K562 (cell line): Measurements from ENCODE around the gene NDFIP1. TPM values are rescaled to one million over a fixed set of nuclear protein-coding genes. Genes with fewer than 3 reads are reported as not detected.

Experiments
- ATAC-seq: fragments of 200-7000 bp; cut with Tn5 transposase; 3 replicates; pipeline ENCODE4 v1.9.1; 2020; ENCODE audit warnings: moderate library complexity
- BruUV-seq: library from RNA; stranded (reverse); fragments of 400-500 nt; replicated peaks from 2 replicates; lab custom pipeline; 2021; lab: Mats Ljungman, UMichigan
- CTCF ChIA-PET: fragments of 300-600 bp; formaldehyde crosslinking; extraction: SDS; loops from one replicate; lab custom pipeline; 2021; ENCODE audit warnings: low intra/inter-chr PET ratio; lab: Yijun Ruan, JAX
- POLR2A ChIA-PET: fragments of 300-600, 350-650 bp; sonication (Branson Sonifier 250); formaldehyde crosslinking; extraction: SDS; loops from one replicate; lab custom pipeline; 2021; ENCODE audit warnings: antibody characterized with exemption, inconsistent platforms; lab: Yijun Ruan, JAX
- DNase-seq, 4 experiments: peaks; one replicate each; pipeline versions ENCODE4 v3.0.0 to v3.0.0-alpha.2; 2011 to 2018; ENCODE audit warnings: low spot score in 3 of 4, mixed read lengths in 3 of 4; ENCODE audit errors: extremely low read depth in 1 of 4
- FAIRE-seq: peaks from 2 replicates; lab custom pipeline; 2011; peaks lifted over from hg19 to GRCh38; lab: Jason Lieb, UNC
- H2AFZ ChIP-seq: 2 replicates; pipeline ENCODE4 v1.6.0; 2011; ENCODE audit warnings: low read depth, low read length, control low read depth, inconsistent platforms
- H3K27ac ChIP-seq: fragments of 200-600 bp; 3 replicates; pipeline ENCODE4 v1.8.0; 2011; ENCODE audit warnings: low read depth, mild to moderate bottlenecking, control low read depth, inconsistent platforms, low read length, moderate library complexity, mixed read lengths; ENCODE audit errors: extremely low read depth
- H3K27me3 ChIP-seq, 2 experiments: fragments of 300-600 bp in 1 of 2; 2 replicates in 1 of 2; 3 replicates in 1 of 2; pipeline versions ENCODE4 v1.6.0 to v1.8.0; 2011; ENCODE audit warnings: inconsistent platforms in 2 of 2, low read length in 2 of 2, mild to moderate bottlenecking in 1 of 2, mixed read lengths in 1 of 2, moderate library complexity in 1 of 2; ENCODE audit not compliant: control insufficient read depth in 2 of 2, insufficient read depth in 2 of 2
- H3K36me3 ChIP-seq: fragments of 300-600 bp; 3 replicates; pipeline ENCODE4 v1.8.0; 2011; ENCODE audit warnings: mild to moderate bottlenecking, low read length, inconsistent platforms; ENCODE audit not compliant: control insufficient read depth, insufficient read depth
- H3K4me1 ChIP-seq, 2 experiments: fragments of 200-600 bp in 1 of 2; replicated peaks in 1 of 2; 2 replicates in 1 of 2; 3 replicates in 1 of 2; pipeline versions ENCODE4 v1.5.1 to v1.8.0; 2011; ENCODE audit warnings: inconsistent platforms in 2 of 2, low read length in 2 of 2, mild to moderate bottlenecking in 1 of 2, mixed read lengths in 1 of 2, moderate library complexity in 1 of 2; ENCODE audit not compliant: control insufficient read depth in 2 of 2, insufficient read depth in 2 of 2
- H3K4me2 ChIP-seq: 2 replicates; pipeline ENCODE4 v1.6.1; 2011; ENCODE audit warnings: low read length, control low read depth, inconsistent platforms, mixed read lengths; ENCODE audit not compliant: insufficient read depth
- H3K4me3 ChIP-seq: fragments of 200-600 bp; sonication (generic), shearing (Covaris generic); 2 replicates; pipeline ENCODE4 v1.5.1; 2016; ENCODE audit warnings: control low read depth, inconsistent platforms
- H3K79me2 ChIP-seq: fragments of 200-600 bp; 3 replicates; pipeline ENCODE4 v1.8.0; 2011; ENCODE audit warnings: low read length, inconsistent platforms; ENCODE audit not compliant: control insufficient read depth, insufficient read depth
- H3K9ac ChIP-seq, 2 experiments: 2 replicates each; pipeline versions ENCODE4 v1.6.0 to v1.6.1; 2011; ENCODE audit warnings: low read depth in 2 of 2, low read length in 2 of 2, control low read depth in 1 of 2, inconsistent platforms in 1 of 2, mild to moderate bottlenecking in 1 of 2, mixed read lengths in 1 of 2; ENCODE audit not compliant: insufficient read depth in 1 of 2
- H3K9me1 ChIP-seq: one replicate; pipeline ENCODE4 v1.6.0; 2011; ENCODE audit warnings: inconsistent platforms, mild to moderate bottlenecking, low read length, moderate library complexity; ENCODE audit not compliant: control insufficient read depth, insufficient read depth
- H3K9me3 ChIP-seq: replicated peaks from 2 replicates; pipeline ENCODE4 v1.5.1; 2011; ENCODE audit warnings: low read depth, low read length, inconsistent platforms; ENCODE audit not compliant: control insufficient read depth, insufficient read depth
- H4K20me1 ChIP-seq: replicated peaks from 2 replicates; pipeline ENCODE4 v1.6.1; 2011; ENCODE audit warnings: low read length, inconsistent platforms, mixed read lengths; ENCODE audit not compliant: control insufficient read depth, insufficient read depth
- ATF2 ChIP-seq: sonication (generic); formaldehyde crosslinking; IDR thresholded peaks from 2 replicates; pipeline ENCODE4 v1.8.1; 2022; ENCODE audit warnings: missing genetic modification reagents
- ATF3 ChIP-seq, 2 experiments: fragments of 450-650 bp in 1 of 2; sonication (generic) in 1 of 2; formaldehyde crosslinking in 1 of 2; IDR thresholded peaks in 1 of 2; conservative IDR thresholded peaks in 1 of 2; 2 replicates each; pipeline versions ENCODE4 v1.6.1 to v1.8.1; 2016 to 2023; ENCODE audit warnings: mild to moderate bottlenecking in 2 of 2, moderate library complexity in 2 of 2, inconsistent platforms in 1 of 2, missing genetic modification reagents in 1 of 2
- DLX4 ChIP-seq: fragments of 250-450 bp; sonication (Bioruptor Pico); IDR thresholded peaks from 2 replicates; pipeline ENCODE4 v1.6.1; 2021; ENCODE audit warnings: mild to moderate bottlenecking
- DNMT1 ChIP-seq: fragments of 450-650 bp; IDR thresholded peaks from 2 replicates; pipeline ENCODE4 v1.6.1; 2016; ENCODE audit warnings: antibody characterized with exemption, mild to moderate bottlenecking
- FOXP1 ChIP-seq: sonication (generic); formaldehyde crosslinking; IDR thresholded peaks from 2 replicates; pipeline ENCODE4 v1.8.0; 2022; ENCODE audit warnings: mild to moderate bottlenecking, missing genetic modification reagents
- MCM7 ChIP-seq, 2 experiments: fragments of 450-650 bp; IDR thresholded peaks; 2 replicates each; pipeline ENCODE4 v1.6.1; 2016 to 2018
- POLR3A ChIP-seq: IDR thresholded peaks from 2 replicates; pipeline ENCODE4 v1.6.1; 2011; ENCODE audit warnings: borderline replicate concordance, mild to moderate bottlenecking, moderate library complexity; ENCODE audit not compliant: insufficient read length, insufficient read depth; ENCODE audit errors: extremely low read depth
- RBM34 ChIP-seq: fragments of 200-400 bp; formaldehyde crosslinking; IDR thresholded peaks from 2 replicates; pipeline ENCODE4 v1.6.1; 2018; ENCODE audit warnings: low read length, borderline replicate concordance; ENCODE audit not compliant: insufficient read depth
- SIX5 ChIP-seq, 2 experiments: IDR thresholded peaks; 2 replicates each; pipeline ENCODE4 v1.6.1; 2011; ENCODE audit warnings: low read length in 2 of 2, borderline replicate concordance in 1 of 2, low read depth in 1 of 2, mild to moderate bottlenecking in 1 of 2, moderate library complexity in 1 of 2; ENCODE audit not compliant: insufficient read depth in 1 of 2
- SMARCA5 ChIP-seq: fragments of 450-650 bp; IDR thresholded peaks from 2 replicates; pipeline ENCODE4 v1.6.1; 2016
- ZNF197 ChIP-seq: fragments of 200-800 bp; sonication (Bioruptor generic); IDR thresholded peaks from 2 replicates; pipeline ENCODE4 v1.6.1; 2016; ENCODE audit warnings: low read depth, missing genetic modification characterization, missing compliant biosample characterization
- ZNF354B ChIP-seq: fragments of 250-450 bp; sonication (Bioruptor Pico); IDR thresholded peaks from 2 replicates; pipeline ENCODE4 v1.4.0; 2020
- ZNF586 ChIP-seq: fragments of 450-650 bp; formaldehyde crosslinking; conservative IDR thresholded peaks from 2 replicates; pipeline ENCODE4 v1.4.0; 2020; ENCODE audit warnings: mild to moderate bottlenecking, moderate library complexity
- ZNF740 ChIP-seq, 3 experiments: fragments of 200-800 bp in 1 of 3; sonication (Bioruptor generic) in 1 of 3; sonication (generic) in 1 of 3; formaldehyde crosslinking in 1 of 3; IDR thresholded peaks; 2 replicates each; pipeline versions ENCODE4 v1.6.1 to v1.8.0; 2016 to 2022; ENCODE audit warnings: mild to moderate bottlenecking in 2 of 3, missing compliant biosample characterization in 2 of 3, missing genetic modification characterization in 2 of 3, missing genetic modification reagents in 1 of 3
- WGBS: fragments of 100-300 bp; shearing (Covaris generic); methylation state at CpG from one replicate; pipeline ENCODE4 v1.1.6; 2016; ENCODE audit warnings: low coverage, mixed read lengths; ENCODE audit not compliant: insufficient coverage; ENCODE audit errors: missing lambda C conversion rate; 5-methylcytosine and 5-hydroxymethylcytosine counted together
- in situ Hi-C: fragments of 300-500 bp; cut with MboI; formaldehyde crosslinking; loops from 4 replicates; pipeline ENCODE4 v1.15.0; 2018; ENCODE audit warnings: inconsistent platforms, mixed read lengths
- intact Hi-C: fragments of 100-400 bp; cut with micrococcal nuclease; formaldehyde crosslinking; loops from 2 replicates; pipeline ENCODE4 v1.14.2; 2022
- polyA plus RNA-seq, 8 experiments: library from polyadenylated mRNA; depleted of rRNA in 4 of 8; stranded (reverse) in 5 of 8; unstranded in 3 of 8; fragments of >200 nt; fragmentation: Nextera tagmentation in 2 of 8; fragmentation: Illumina TruSeq in 1 of 8; extraction: Ambion mirVana in 2 of 8; extraction: Trizol in 1 of 8; gene quantifications; 2 replicates each; pipeline versions ENCODE4 v1.2.1 to v1.2.3, GENCODE V29; 2011 to 2014; ENCODE audit warnings: inconsistent platforms in 1 of 8, missing spikeins in 1 of 8
- total RNA-seq, 7 experiments: library from RNA; depleted of rRNA in 6 of 7; stranded (reverse); fragments of >200 nt in 6 of 7; fragmentation: Illumina TruSeq in 2 of 7; extraction: Trizol in 2 of 7; gene quantifications; 2 replicates each; pipeline versions ENCODE4 v1.2.1 to v1.2.3, GENCODE V29; 2011 to 2021; ENCODE audit warnings: low replicate concordance in 1 of 7

Gene NDFIP1
- total and polyA plus RNA-seq, 9 of the 15 experiments (the other 6 are each of a cell fraction or from before 2014, with no cell fraction given) = 5.3 to 37.5 (median 31.9) TPM

- H2AFZ ChIP-seq = no peak overlapping the region
- H3K9ac ChIP-seq = no peak overlapping the region
- no peak overlapping the region for H3K4me3 ChIP-seq
- no peak for TF ChIP-seq ZNF354B (CRISPR knock-in tag)
- TF ChIP-seq ZNF586 = no peak
- no peak for TF ChIP-seq ZNF740 (CRISPR knock-in tag; IDR thresholded peaks at IDR 0.05)
- TF ChIP-seq ZNF740 (tag; IDR thresholded peaks at IDR 0.05) = no peak
- no peak for TF ChIP-seq DLX4 (CRISPR knock-in tag)
- TF ChIP-seq FOXP1 (CRISPR knock-in tag) = no peak
- TF ChIP-seq POLR3A = no peak
- no peak for TF ChIP-seq ATF2 (CRISPR knock-in tag)
- TF ChIP-seq ATF3 (IDR thresholded peaks at IDR 0.05) = no peak
- no peak for TF ChIP-seq ATF3 (CRISPR knock-in tag; conservative IDR thresholded peaks at IDR 0.05)
- no peak for TF ChIP-seq SIX5 (IDR thresholded peaks at IDR 0.05; ENCODE audit: borderline replicate concordance in 1 of 2, insufficient read depth in 1 of 2, low read depth in 1 of 2, low read length in 2 of 2)
- TF ChIP-seq ZNF197 (CRISPR knock-in tag) = no peak
- TF ChIP-seq RBM34 = no peak
- no peak for TF ChIP-seq MCM7 (IDR thresholded peaks at IDR 0.05)
- no peak for TF ChIP-seq SMARCA5
- TF ChIP-seq DNMT1 = no peak
- H3K4me2 ChIP-seq = no peak overlapping the region
- H3K9me3 ChIP-seq = no peaks in the 10 kb centered on the region
- no peaks in the 10 kb centered on the region for H3K27me3 ChIP-seq
- intact Hi-C loops (no loop called here), in situ Hi-C loops (no loop called here)
- 93% methylated on average over 1 of the region's 1 CpG for WGBS
- H3K27ac ChIP-seq = no peak overlapping the region
- FAIRE-seq = no peak
- no peak for ATAC-seq
- H4K20me1 ChIP-seq = 0 out of 2 replicates have a peak, but pooled peaks cover 4% of the 10 kb centered on the region
- DNase-seq = no peak
- no TSS peak for BruUV-seq
- H3K4me1 ChIP-seq = peaks cover 9 to 23% of the 10 kb centered on the region in 2 experiments; a peak in 4 of 5 replicates
- peaks cover 87% of the 10 kb centered on the region for H3K79me2 ChIP-seq
- H3K9me1 ChIP-seq = no peaks in the 10 kb centered on the region
- CTCF ChIA-PET = no interaction called here
- peaks cover 22% of the 10 kb centered on the region for H3K36me3 ChIP-seq
- POLR2A ChIA-PET = no interaction called here
These were observed 6.1 kb downstream of the NDFIP1 start for GRCh38 chr5:142114687-142115086.
